ENCODE data around the gene OPA1. TPM values are rescaled to one million over a fixed set of nuclear protein-coding genes. Genes with fewer than 3 reads are reported as not detected.
A peak's percentile ranks its signal among the peaks of the same experiment; 100 is the strongest.

The OPA1 gene
- total and polyA plus RNA-seq, 2 of the 13 experiments (the other 11 are each of a cell fraction or from before 2014, with no cell fraction given): 26.7 to 78.5 TPM

DNA sequence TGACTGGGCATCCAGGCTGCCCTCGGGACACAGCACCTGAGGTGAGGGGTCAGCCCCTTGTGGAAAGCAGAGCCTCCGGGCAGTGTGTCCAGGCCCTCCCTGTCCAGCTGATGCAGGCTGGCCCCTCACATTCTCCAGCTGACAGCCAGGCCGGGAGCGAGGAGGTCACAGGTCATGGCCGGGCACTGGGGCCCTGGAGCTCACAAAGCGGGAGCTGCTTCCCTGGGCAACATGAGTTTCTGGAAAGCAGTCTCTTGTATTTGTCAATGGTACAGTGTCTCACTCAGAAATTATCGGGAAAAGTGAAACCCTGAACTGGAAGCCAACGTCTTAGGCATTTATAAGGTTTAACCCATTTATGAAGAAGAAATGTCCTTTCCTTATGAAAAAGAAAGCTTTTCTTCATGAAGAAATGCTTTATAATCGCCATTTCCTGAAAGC lies 118.5 kb downstream of the OPA1 start (continued):
- TF ChIP-seq, protein P1, sequence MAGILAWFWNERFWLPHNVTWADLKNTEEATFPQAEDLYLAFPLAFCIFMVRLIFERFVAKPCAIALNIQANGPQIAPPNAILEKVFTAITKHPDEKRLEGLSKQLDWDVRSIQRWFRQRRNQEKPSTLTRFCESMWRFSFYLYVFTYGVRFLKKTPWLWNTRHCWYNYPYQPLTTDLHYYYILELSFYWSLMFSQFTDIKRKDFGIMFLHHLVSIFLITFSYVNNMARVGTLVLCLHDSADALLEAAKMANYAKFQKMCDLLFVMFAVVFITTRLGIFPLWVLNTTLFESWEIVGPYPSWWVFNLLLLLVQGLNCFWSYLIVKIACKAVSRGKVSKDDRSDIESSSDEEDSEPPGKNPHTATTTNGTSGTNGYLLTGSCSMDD (CRISPR knock-in tag; IDR thresholded peaks at IDR 0.05): no peak
- TF ChIP-seq NCOA2 (CRISPR knock-in tag; IDR thresholded peaks at IDR 0.05) (peak; percentile 93), ZNF580 (CRISPR knock-in tag; IDR thresholded peaks at IDR 0.05; ENCODE audit: borderline replicate concordance, low read depth) (peak; percentile 53; the same call in 1 of the 2 replicates), RARG (CRISPR knock-in tag; IDR thresholded peaks at IDR 0.05; ENCODE audit: low read depth) (no peak), ZNF558 (CRISPR knock-in tag; IDR thresholded peaks at IDR 0.05; ENCODE audit: borderline replicate concordance) (0 out of 2 replicates have a peak, but pooled peaks have one; percentile 26), ZNF546 (CRISPR knock-in tag; conservative IDR thresholded peaks at IDR 0.05) (no peak), HNRNPUL1 (IDR thresholded peaks at IDR 0.05; ENCODE audit: low read depth, low read length) (no peak), JDP2 (CRISPR knock-in tag; IDR thresholded peaks at IDR 0.05; ENCODE audit: borderline replicate concordance) (no peak; the same call in 1 of the 2 replicates), ZNF224 (CRISPR knock-in tag; IDR thresholded peaks at IDR 0.05) (no peak), SP2 (CRISPR knock-in tag; IDR thresholded peaks at IDR 0.05) (no peak), ZNF468 (CRISPR knock-in tag; IDR thresholded peaks at IDR 0.05) (no peak), ARNT2 (CRISPR knock-in tag; IDR thresholded peaks at IDR 0.05; ENCODE audit: low read depth) (no peak), TBX3 (IDR thresholded peaks at IDR 0.05; ENCODE audit: borderline replicate concordance) (no peak), THAP7 (CRISPR knock-in tag; IDR thresholded peaks at IDR 0.05) (no peak), ZNF816 (CRISPR knock-in tag; IDR thresholded peaks at IDR 0.05; ENCODE audit: borderline replicate concordance) (no peak), ZBTB3 (CRISPR knock-in tag; IDR thresholded peaks at IDR 0.05; ENCODE audit: borderline replicate concordance, low read depth) (no peak), ZFY (CRISPR knock-in tag; IDR thresholded peaks at IDR 0.05) (peak; percentile 27; the same call in 1 of the 2 replicates), FOXA3 (CRISPR knock-in tag; IDR thresholded peaks at IDR 0.05) (peak; percentile 91), KDM2A (CRISPR knock-in tag; IDR thresholded peaks at IDR 0.05; ENCODE audit: borderline replicate concordance, low read depth) (peak; percentile 66), JUN (CRISPR knock-in tag; IDR thresholded peaks at IDR 0.05) (no peak), ZNF660 (CRISPR knock-in tag; IDR thresholded peaks at IDR 0.05; ENCODE audit: borderline replicate concordance, low read depth) (no peak), ZNF839 (CRISPR knock-in tag; IDR thresholded peaks at IDR 0.05; ENCODE audit: borderline replicate concordance) (no peak)
- TF ChIP-seq, protein P2, sequence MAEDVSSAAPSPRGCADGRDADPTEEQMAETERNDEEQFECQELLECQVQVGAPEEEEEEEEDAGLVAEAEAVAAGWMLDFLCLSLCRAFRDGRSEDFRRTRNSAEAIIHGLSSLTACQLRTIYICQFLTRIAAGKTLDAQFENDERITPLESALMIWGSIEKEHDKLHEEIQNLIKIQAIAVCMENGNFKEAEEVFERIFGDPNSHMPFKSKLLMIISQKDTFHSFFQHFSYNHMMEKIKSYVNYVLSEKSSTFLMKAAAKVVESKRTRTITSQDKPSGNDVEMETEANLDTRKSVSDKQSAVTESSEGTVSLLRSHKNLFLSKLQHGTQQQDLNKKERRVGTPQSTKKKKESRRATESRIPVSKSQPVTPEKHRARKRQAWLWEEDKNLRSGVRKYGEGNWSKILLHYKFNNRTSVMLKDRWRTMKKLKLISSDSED (CRISPR knock-in tag; IDR thresholded peaks at IDR 0.05): no peak
